Measurements from ENCODE around the gene GRPEL2. TPM values are rescaled to one million over a fixed set of nuclear protein-coding genes. Genes with fewer than 3 reads are reported as not detected.

The GRPEL2 gene
- total and polyA plus RNA-seq, 9 donors: 5.9 to 17.5 (median 12.2) TPM

DNA sequence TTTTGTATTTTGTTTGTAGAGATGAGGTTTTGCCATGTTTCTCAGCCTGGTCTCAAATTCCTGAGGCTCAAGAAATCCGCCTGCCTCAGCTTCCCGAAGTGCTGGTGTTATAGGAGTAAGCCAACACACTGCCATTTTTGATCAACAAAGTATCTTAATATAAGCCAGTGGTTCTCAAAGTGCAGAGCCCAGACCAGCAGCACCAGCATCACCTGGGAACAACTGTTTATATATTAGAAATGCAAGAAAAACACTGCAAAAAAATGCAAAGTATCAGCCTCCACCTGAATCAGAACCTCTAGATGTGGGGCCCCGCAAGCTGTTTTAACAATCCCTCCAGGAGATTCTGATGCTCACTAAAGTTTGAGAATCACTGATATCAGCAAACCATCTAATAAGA is 27.6 kb downstream of the GRPEL2 start:
- no peak overlapping the region for H3K4me3 ChIP-seq
- 84 to 95% (median 93%) methylated on average over 3 of the region's 3 CpGs for WGBS, 3 donors
- H3K27me3 ChIP-seq: no peaks in the 10 kb centered on the region
- intact Hi-C loops (cut with DNase I): no loop called here
- no peak overlapping the region for H3K27ac ChIP-seq
- DNase-seq: no peak
- H3K9me3 ChIP-seq: no peaks in the 10 kb centered on the region
- TF ChIP-seq POLR2A (IDR thresholded peaks at IDR 0.05) (no peak), EP300 (IDR thresholded peaks at IDR 0.05) (no peak)
- TF ChIP-seq, protein P1, sequence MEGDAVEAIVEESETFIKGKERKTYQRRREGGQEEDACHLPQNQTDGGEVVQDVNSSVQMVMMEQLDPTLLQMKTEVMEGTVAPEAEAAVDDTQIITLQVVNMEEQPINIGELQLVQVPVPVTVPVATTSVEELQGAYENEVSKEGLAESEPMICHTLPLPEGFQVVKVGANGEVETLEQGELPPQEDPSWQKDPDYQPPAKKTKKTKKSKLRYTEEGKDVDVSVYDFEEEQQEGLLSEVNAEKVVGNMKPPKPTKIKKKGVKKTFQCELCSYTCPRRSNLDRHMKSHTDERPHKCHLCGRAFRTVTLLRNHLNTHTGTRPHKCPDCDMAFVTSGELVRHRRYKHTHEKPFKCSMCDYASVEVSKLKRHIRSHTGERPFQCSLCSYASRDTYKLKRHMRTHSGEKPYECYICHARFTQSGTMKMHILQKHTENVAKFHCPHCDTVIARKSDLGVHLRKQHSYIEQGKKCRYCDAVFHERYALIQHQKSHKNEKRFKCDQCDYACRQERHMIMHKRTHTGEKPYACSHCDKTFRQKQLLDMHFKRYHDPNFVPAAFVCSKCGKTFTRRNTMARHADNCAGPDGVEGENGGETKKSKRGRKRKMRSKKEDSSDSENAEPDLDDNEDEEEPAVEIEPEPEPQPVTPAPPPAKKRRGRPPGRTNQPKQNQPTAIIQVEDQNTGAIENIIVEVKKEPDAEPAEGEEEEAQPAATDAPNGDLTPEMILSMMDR (IDR thresholded peaks at IDR 0.05): no peak
- H3K36me3 ChIP-seq: no peaks in the 10 kb centered on the region
- no peaks in the 10 kb centered on the region for H3K4me1 ChIP-seq (ENCODE audit: insufficient read depth)

GRCh38 chr5:149374303-149374702 is 29.0 kb downstream of the GRPEL2 start:
- no peak overlapping the region for H3K4me3 ChIP-seq
- no peaks in the 10 kb centered on the region for H3K27me3 ChIP-seq
- TF ChIP-seq, protein P1 (IDR thresholded peaks at IDR 0.05): no peak
- TF ChIP-seq EP300 (IDR thresholded peaks at IDR 0.05): no peak
- TF ChIP-seq POLR2A (IDR thresholded peaks at IDR 0.05): no peak
- no peaks in the 10 kb centered on the region for H3K36me3 ChIP-seq
- peaks cover 6% of the 10 kb centered on the region for H3K4me1 ChIP-seq (ENCODE audit: insufficient read depth)
- H3K9me3 ChIP-seq: no peaks in the 10 kb centered on the region
- no peak overlapping the region for H3K27ac ChIP-seq
- intact Hi-C loops (cut with DNase I): no loop called here
- DNase-seq: no peak
- 93 to 97% (median 96%) methylated on average over 20 of the region's 20 CpGs for WGBS, 3 donors

DNA sequence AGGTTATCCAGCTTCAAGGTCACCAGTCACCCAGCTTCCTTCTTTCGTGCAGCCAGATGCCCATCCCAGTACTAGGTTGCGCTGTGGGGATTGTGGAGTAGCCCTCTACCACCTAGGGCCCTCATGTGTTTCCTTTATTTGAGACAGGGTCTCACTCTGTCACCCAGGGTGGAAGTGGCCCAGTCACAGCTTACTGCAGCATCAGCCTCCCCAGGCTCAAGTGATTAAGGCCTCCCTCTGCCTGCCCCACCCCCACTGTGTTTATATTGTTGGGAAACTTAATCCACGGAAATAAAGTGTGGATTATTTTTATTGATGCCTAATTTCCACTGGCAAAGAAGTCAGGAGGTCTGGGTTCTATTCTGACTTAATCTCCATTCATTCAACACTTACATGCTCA is 29.5 kb downstream of the GRPEL2 start:
- no peaks in the 10 kb centered on the region for H3K27me3 ChIP-seq
- no peak for DNase-seq
- TF ChIP-seq POLR2A (IDR thresholded peaks at IDR 0.05) (no peak), EP300 (IDR thresholded peaks at IDR 0.05) (no peak)
- TF ChIP-seq, protein P1 (IDR thresholded peaks at IDR 0.05): no peak
- 71 to 80% (median 71%) methylated on average over 3 of the region's 3 CpGs for WGBS, 3 donors
- H3K27ac ChIP-seq: no peak overlapping the region
- intact Hi-C loops (cut with DNase I): no loop called here
- no peak overlapping the region for H3K4me3 ChIP-seq
- H3K4me1 ChIP-seq (ENCODE audit: insufficient read depth): peaks cover 7% of the 10 kb centered on the region
- H3K9me3 ChIP-seq: no peaks in the 10 kb centered on the region
- no peaks in the 10 kb centered on the region for H3K36me3 ChIP-seq

- Histone ChIP-seq H3K4me3 (no peak overlapping the region), H3K27ac (no peak overlapping the region)
- intact Hi-C loops (cut with DNase I): no loop called here
Measured at GRCh38 chr5:149375434-149375833, 30.1 kb downstream of the GRPEL2 start.

More at GRCh38 chr5:149375434-149375833, 30.1 kb downstream of the GRPEL2 start:
- TF ChIP-seq POLR2A (IDR thresholded peaks at IDR 0.05) (no peak), EP300 (IDR thresholded peaks at IDR 0.05) (no peak)
- TF ChIP-seq, protein P1 (IDR thresholded peaks at IDR 0.05): no peak
- Histone ChIP-seq H3K9me3 (no peaks in the 10 kb centered on the region), H3K27me3 (no peaks in the 10 kb centered on the region), H3K36me3 (no peaks in the 10 kb centered on the region), H3K4me1 (ENCODE audit: insufficient read depth) (peaks cover 10% of the 10 kb centered on the region)
- no peak for DNase-seq
- WGBS, 3 donors: 94 to 96% (median 94%) methylated on average over 6 of the region's 6 CpGs

Measured in ovary (tissue), 9 donors.